NCI-H526 treated with DMSO at 0.1 percent for 48 hours (cell line): ENCODE data around the gene SURF1.
"Not testable (repeated sequence)": the region's sequence is repeated elsewhere in the genome, so short reads cannot be mapped to it uniquely, and the experiment has no call there.

Experiments used
- DNase-seq: peaks from one replicate; lab custom pipeline; 2025; lab: John Stamatoyannopoulos, UW

Gene SURF1

DNA sequence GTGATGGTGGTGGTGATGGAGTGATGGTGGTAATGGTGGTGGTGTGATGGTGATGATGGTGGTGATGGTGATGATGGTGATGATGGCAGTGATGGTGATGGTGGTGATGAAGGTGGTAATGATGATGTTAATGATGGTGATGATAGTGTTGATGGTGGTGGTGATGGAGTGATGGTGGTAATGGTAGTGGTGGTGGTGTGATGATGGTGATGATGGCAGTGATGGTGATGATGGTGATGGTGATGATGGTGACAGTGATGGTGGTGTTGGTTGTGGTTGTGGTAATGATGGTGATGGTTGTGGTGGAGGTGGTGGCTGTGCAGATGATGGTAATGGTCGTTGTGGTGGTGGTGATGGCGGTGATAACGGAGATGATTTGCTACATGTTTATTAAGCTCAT lies 27.2 kb upstream of the SURF1 start:
- no peak for DNase-seq

DNA sequence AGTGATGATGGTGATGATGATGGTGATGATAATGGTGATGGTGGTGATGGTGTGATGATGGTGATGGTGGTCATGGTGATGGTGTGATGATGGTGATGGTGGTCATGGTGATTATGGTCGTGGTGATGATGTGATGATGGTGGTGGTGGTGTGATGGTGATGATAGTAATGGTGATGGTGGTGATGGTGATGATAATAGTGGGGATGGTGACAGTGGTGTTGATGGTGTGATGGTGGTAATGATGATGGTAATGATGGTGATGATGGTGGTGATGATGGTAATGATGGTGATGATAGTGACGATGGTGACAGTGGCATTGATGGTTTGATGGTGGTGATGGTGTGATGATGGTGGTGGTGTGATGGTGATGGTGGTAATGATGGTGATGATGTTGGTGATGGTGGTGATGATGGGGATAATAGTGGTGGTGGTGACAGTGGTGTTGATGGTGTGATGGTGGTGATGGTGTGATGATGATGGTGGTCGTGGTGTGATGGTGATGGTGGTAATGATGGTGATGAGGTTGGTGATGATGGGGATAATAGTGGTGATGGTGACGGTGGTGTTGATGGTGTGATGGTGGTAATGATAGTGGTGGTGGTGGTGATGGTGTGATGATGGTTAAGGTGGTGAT lies 26.3 kb upstream of the SURF1 start:
- no peak for DNase-seq

DNA sequence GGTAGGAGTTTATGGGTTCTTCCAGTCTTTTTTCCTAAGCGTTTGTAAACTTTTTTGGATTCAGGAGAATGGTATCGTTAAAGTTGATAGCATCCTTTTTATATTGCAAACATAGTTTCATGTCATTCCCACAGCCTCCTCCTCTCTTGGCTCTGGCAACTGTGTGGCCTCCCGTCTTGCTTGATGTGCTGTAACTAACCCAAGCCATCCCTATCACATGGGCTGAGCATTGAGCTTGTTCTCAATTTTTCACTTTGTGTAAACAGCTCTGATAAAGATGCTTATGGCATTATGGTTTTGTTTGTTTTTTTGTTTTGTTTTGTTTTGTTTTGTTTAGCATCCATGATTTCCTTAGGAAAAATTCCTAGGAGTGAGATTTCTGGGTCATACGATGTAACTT lies 24.4 kb upstream of the SURF1 start:
- DNase-seq, result no peak

GRCh38 chr9:133379153-133380086 lies 23.1 kb upstream of the SURF1 start:
- DNase-seq, result no peak

GRCh38 chr9:133378408-133378962 lies 22.2 kb upstream of the SURF1 start:
- DNase-seq, result no peak

- DNase-seq, result no peak
Observed at GRCh38 chr9:133377721-133378216, 21.5 kb upstream of the SURF1 start.

DNA sequence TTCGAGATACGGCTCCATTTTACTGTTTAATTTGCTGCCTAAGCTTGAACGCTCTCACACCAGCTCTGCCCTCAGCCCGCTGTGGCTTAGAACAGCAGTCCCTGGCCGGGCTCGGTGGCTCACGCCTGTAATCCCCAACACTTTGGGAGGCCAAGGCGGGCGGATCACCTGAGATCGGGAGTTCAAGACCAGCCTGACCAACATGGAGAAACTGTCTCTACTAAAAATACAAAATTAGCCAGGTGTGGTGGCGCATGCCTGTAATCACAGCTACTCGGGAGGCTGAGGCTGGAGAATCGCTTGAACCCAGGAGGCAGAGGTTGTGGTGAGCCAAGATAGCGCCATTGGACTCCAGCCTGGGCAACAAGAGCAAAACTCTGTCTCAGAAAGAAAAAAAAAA lies 21.0 kb upstream of the SURF1 start:
- DNase-seq, result not testable (repeated sequence)

DNA sequence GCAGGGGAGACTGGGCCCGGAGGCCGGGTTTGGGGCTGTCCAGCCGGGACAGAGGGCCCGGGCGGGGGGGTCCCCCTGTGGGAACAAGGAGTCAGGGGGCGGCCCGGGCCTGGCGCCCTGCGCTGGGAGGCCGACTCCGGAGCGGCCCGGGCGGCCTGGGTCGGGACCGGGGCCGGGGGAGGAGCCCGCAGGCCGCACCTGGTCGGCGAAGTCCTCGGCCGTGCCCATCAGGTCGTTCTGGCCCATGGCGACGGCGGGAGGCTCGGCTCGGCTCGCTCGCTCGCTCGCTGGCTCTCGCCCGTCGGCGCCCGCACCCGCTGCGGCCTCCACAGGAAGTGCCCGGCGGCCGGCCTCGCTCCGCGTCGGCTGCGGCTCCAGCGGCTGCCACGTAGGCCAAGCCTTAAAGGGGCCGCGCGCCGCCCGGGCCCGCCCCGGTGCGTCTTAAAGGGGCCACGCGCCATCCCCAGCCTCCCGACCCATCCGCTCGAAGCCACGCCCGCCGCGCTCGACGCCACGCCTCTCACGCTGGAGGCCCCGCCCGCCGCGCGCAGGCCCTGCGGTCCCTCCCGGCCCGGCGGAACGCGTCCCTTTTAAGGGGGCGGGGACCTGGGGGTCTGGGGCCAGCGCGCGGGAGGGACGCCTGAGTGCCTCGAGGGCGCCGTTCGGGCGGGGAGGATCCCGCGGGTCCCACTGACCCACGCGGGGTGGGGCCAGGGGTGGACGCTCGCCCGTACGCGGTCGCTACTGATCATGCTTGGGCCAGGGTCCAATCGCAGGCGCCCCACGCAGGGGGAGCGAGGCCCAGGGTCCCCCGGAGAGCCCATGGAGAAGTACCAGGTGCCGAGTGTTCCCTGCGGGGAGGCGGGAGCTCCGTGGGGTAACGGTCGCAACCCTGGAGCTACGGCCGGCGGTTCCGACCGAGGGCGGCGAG lies 19.7 kb upstream of the SURF1 start, which contains the start of the genes STKLD1 and SURF4:
TSS of gene STKLD1 (plus strand) at position 643 of the 931 bp plus-strand sequence. CDS start at position 751, 108 bp downstream.
TSS of gene SURF4 (minus strand) at position 337 of the 931 bp plus-strand sequence. CDS start at position 246, 91 bp downstream.
- peak; percentile 79 for DNase-seq

DNA sequence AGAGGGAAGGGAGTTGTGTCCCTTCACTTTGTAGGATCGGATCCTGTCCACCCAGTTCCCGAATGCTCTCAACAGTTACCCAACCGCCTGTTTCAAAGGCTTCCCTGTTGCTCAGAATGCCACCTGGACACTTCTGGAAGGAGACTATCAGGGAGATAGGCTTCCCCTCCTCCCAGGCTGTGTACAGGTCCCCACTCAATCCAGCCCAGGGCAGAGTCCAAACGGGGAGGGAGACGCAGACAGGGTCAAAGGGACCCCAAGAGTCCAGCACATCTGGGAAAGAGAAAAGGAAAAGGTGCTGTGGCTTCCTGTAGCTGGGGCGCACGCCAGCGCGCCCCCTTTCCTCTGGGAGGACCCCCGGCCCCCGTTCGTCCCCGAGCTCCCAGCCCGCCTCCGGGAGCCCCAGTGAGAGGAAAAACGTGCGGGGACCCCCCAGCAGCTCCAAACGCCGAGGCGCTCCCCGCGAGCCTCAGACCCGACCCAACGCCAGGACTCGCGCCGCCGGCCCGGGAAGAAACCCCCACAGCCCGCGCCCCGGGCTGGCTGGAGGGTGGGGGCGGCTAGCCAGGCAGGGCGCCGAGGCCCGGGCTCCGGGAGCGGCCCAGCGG lies 18.9 kb upstream of the SURF1 start:
- DNase-seq, result no peak

GRCh38 chr9:133374612-133375115 lies 18.4 kb upstream of the SURF1 start:
- DNase-seq, result no peak

DNA sequence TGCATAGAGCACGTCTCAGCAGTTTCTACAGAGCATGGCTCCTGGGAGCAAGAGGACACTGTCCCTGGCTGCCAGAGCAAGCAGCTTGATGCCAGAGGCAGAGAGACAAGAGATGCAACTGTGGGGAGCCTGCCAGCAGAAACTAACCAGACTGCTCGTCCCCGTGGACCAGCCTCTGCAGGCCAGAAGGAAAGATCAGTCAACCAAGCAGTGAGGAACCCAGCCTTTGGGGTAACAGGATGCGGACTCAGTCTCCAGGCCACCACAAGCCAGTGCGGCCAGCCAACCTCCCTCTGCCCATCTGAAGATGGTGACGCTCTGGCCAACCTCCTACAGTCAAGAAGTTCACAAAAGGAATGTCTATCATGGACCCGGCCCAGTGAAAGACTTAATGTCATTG lies 15.9 kb upstream of the SURF1 start:
- no peak for DNase-seq

DNA sequence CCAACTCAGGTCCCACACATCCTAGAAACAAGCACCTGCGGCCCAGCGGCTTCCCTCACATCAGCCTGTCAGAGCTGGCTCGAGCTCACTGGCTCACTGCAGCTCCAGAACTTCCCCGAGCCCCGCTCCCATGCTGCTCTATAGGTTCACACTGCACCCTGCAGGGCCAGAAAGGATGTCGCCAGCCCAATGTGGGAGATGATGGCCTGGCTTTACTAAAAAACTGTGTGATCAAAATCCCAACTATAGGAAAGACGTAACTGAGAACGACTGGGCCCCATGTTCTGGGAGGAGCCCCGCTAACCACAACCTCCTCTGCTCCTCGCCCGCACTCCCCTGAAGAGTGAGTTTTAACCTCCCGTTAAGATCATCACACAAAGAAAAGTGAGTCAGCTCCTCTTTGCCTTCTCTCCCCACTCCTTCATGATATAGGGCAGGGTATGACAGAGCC lies 15.0 kb upstream of the SURF1 start:
- no peak for DNase-seq

DNA sequence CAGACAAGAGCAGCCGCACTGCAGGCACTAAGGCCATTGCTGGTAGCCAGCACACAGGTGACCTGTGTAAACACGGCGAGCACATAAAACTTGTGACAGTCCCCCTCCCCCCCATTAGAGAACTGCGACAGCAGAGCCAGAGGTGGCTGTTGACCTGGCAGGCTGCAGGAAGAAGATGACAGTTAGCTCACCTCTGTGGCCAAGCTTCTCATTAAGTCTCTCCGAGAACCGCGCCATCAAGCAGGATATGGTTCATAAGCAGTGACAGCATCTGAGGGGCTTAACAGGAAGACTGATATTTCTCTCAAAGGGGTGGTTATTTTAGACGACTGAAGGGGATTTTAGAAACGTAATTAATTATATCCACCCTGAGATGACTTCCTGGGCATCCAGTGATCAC lies 14.4 kb upstream of the SURF1 start:
- DNase-seq, result no peak

DNA sequence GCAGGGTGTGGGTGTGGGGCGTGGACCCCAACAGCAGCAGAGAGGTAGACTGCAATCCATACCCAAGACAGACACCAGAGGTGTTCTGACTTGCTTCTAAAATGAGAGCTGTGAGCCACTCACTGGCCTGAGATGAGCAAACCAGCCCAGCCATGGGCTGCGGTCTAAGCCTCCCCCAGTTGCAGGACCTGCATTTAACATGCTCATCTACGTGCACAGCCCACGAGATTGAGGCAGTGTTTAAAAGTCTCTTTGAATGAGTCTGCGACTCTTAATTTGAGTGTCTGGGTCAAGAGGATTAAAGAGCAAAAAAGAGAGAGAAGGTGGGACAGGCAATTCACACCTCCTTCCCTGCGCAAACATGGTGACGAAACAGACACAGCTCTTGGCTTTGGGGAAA lies 13.6 kb upstream of the SURF1 start:
- DNase-seq, result no peak

GRCh38 chr9:133369422-133369821 lies 13.1 kb upstream of the SURF1 start:
- no peak for DNase-seq

GRCh38 chr9:133368249-133368881 lies 12.1 kb upstream of the SURF1 start:
- DNase-seq, result no peak

GRCh38 chr9:133367778-133368177 lies 11.5 kb upstream of the SURF1 start:
- no peak for DNase-seq

DNA sequence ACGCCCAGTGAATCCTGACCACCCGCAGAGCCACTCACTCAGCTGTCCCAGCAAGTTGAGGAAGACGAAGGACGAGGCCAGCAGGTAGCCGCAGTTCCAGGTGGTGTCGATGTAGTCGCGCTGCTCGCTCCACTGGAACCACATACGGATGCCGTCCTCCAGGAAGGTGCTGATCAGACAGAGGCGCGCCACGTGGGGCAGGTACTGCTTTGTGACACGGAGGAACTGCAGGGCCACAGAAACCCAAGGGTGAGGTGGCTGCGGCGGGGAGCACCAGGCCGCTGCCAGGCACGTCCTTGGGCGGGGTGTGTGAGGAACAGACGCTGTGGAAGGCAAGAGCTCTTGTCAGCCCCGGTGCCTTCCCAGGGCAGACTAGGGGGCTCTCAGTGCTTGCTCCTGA lies 10.9 kb upstream of the SURF1 start:
- DNase-seq, result no peak

- DNase-seq, result no peak
Observed at GRCh38 chr9:133366435-133366834, 10.1 kb upstream of the SURF1 start.

GRCh38 chr9:133362359-133363044 lies 6.2 kb upstream of the SURF1 start:
- DNase-seq, result no peak
